ENCODE data around the gene PIEZO2.

DNA sequence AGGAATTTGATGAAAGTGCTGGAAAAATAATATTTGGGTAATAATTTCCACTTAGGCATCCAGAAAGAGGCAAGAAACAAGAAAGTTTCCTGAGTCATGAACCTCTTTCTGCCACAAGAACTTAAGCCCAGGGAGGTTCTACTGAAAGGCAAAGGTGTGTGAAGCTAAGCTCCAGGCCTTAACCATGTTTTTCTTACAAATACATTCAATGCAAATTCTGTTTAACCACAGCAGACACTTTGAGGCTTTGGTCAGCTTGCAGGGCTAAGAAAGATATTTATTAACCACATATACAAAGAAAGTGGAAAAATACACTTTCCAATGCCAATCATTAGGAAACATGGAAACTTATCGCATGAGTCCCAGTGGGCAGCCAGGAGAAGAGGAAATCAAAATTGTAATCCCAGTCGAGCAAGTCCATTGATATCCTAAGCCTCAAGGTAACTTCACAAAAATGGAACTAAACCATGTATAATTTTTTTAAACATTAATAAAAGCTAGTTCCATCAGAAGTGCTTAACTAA, 68.3 kb downstream of the PIEZO2 start:
- TF ChIP-seq CTCF (IDR thresholded peaks at IDR 0.05): no peak
- TF ChIP-seq EZH2 (IDR thresholded peaks at IDR 0.05): no peak
